ENCODE data around the gene BGN.

DNA sequence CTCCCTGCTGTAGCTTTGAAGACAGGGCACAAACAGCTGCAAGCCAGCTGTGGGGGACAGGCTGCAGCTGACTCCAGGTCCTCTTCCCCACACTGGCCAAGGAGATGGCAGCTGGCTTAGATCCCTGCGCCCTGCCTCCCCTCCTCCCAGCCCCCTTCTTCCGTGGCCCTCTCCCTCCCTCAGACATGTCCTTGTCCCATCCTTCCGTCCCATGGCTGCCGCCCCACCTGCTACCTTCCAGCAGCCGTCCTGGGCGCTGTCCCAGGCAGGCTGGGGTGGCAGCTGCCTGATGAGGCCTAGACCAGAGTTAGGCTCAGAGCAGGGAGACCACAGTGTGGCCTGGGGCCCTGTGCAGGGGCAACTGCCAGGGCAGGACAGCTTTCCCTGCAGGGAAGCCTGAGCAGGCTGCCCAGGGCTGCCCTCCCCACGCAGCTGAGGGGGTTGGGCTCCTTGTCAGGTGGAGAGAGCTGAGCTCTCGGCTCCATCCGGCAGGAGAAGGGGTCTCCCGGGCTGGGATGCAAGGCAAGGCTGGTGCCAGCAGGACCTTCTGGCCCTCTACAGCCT, 3.3 kb upstream of the BGN start:
- TF ChIP-seq EZH2 (IDR thresholded peaks at IDR 0.05; ENCODE audit: insufficient read depth, poor library complexity, severe bottlenecking) (no peak), EZH2phosphoT487 (IDR thresholded peaks at IDR 0.05; ENCODE audit: insufficient read depth, low read depth) (no peak)

Data from GM23248 (cell line).